UCSD-AML1 (cell line): ENCODE results near the gene RTKN2.

Experiments used
- DNase-seq: peaks from one replicate; lab custom pipeline; 2025; ENCODE audit not compliant: unreplicated experiment; lab: John Stamatoyannopoulos, UW

Gene RTKN2

DNA sequence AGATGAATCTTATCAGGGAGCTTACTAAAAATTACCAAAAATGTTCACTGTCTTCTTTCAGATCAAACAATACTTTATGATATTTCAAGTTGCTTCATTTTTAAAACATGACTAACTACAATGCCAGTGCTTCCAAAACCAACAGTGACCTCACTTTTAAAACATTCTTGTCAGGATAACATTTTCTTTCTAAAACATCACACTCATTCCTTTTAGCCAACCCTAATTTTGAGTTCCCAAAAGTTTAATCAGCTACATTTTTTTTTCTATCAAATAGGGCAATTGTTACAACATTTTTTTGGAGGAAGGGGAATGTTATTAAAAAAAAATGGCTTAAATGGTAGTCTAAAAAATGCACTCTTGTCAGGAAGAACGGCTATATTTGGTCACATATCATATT is 37.3 kb downstream of the RTKN2 start:
- DNase-seq, result no peak

DNA sequence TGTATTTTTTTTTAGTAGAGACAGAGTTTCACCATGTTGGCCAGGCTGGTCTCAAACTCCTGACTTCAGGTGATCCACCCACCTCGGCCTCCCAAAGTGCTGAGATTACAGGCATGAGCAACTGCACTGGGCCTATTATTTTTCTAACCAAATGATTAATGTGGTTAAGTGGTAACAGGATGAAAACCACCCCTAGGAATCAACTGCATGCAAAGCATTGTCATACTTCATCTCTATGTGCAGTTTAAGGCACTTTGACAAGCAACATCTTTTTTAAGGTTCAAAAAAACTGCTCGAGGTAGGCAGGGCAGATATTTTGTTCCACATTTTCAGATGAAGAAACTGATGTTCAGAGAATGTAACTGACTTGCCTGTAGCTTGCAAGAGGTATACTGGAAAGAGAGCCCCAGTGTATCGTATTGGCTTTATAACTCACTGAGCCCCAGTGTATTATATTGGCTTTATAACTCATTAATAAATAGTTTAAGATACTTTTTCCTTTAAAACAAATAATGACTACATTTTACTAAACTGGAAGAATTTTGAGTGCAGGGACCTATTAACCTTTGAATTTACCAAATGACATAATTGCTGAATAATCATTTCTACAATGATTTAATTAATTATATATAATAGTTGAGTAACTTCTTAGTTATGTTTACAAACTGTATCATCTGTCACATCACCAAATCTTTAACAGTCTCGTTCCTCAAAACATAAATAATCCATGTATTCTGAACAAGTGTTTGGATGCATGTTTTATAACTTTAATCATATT is 38.1 kb downstream of the RTKN2 start:
- no peak for DNase-seq

DNA sequence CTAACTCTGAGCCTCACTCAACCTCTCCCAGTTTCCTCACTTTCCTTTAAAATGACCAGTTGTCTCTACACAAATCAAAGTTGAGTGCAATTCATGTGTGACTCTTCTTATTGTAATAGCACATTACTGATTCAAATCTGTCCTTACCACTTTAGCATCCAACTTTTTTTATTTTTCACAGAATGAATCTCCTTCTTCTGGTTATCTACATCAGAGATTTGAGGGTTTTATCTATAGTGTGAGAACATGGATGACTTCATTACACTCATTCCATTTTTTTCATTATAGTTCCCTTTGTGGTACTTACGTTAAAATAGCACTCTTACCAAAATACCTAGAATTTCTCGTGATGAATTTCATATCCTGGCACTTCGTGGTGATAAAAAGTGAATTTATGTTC is 43.3 kb downstream of the RTKN2 start:
- no peak for DNase-seq

DNA sequence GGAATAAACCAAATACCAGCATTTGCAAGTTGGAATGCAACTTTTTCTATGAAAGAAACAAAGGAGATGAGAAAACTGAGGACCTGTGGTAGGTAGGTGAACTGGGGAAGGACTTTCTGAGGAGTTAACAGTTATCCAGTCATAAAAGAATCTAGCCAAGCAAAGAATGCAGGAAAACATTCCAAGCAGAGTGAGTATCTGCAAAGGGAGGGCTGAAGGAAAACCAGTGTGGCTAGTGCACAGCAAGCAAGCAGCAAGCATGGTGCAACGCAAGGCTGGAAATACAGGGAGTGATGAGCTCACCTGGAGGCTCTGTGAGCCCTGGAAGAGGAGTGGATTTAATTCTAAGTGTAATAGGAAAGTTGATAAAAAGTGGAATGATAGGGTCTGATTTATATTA is 44.0 kb downstream of the RTKN2 start:
- DNase-seq, result no peak

DNA sequence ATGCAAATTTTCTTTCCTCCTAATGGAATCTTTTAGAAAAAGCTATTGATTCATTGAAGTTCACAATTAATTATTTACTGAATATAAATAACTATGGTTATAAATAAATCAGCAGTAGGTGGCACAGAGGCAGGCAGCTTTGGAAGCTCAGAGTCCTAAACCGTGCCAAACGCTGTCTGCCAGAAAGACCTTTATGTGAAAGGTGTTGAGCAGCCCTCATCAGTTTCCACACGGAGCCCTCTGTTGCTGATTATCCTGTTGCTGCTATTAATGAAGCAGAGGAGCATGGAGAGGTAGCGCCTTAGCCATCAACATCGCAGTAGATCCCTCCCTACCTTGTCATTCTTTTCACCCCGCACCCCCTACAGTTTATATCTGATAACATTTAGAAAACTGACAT is 51.0 kb downstream of the RTKN2 start:
- DNase-seq, result no peak

DNA sequence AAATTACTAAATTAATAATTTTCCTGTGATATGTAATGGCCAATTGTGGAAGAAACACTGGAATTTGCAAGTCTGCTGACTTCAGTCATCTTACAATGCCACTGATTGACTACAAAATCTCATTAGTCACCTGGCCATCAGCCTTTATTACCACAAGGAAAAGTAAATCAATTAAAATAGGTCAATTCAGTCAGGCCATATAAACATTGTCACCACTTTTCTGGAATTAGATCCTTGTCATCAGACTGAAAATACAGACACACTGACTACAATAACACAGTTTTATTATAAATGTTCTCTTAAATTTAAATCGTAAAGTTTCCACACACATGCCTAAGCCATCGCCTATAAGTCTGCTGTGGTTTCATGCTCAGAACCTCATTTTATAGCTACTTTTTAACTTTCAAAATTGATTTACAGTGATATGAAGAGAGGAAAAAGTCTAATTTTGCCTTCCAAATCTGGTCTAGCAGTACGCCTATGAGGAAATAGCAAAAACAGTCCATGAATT is 54.2 kb downstream of the RTKN2 start:
- DNase-seq, result no peak

DNA sequence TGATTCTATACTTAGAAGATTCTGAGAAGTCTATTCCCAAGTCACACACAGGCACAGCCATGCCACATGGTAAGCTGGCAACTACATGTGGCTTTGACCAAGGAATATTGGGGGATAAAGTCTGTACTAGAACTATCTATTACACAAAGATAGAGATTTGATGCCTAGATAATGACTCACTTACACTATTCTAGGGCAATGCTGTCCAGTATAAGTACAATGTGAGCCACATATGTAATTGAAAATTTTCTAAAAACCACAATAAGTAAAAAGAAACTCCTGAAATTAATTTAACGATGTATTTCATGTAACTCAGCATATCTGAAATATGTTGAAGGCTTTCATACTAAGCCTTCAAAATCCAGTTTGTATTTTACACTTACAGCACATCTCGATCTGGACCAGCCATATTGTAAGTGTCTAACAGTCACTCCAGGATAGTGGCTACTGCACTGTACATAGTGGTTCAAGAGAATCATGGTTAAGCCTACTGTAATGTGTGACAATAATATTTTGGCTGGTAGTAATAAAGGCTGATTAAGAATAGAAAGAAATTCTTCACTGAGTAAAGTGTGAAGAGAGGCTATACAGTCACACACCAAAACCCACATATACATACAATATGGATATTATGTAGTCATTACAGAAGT is 62.8 kb downstream of the RTKN2 start:
- DNase-seq, result no peak

DNA sequence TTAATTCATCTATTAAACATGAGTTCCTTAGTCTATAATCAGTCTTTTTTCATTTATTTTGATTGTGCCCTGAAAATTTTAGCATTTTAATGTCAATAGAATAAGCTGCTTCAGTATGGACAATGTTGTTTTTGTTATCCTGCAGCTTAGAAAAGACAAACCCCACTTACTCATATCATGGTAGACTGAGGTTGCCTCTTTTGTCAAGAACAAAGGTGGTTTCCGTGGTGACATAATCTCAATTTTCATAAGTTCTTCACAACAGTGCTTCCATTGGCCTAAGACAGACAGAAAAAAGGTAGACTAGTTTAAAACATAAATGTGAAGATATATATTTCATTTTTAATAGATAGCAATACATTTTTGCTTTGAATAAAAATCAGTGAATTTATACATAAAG is 69.1 kb downstream of the RTKN2 start:
- DNase-seq, result no peak

DNA sequence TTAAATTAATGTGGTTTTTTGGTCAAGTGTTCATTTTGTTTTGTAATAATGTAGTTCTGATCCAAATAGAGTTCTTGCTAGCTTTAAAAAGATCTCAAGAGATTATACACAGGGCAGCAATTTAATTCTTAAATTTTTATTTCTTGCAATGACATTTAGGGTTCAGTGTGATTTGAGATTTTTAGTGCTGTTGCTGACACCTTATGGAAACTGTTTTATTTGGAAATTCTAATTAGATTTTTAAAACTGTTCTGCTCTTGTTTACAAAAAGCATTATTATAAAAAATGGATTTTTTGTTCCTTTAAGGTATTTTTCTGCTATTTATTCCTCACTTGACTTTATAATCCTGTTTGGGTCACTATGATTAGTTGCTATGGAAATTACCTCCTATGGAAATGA is 72.1 kb downstream of the RTKN2 start:
- DNase-seq, result no peak

DNA sequence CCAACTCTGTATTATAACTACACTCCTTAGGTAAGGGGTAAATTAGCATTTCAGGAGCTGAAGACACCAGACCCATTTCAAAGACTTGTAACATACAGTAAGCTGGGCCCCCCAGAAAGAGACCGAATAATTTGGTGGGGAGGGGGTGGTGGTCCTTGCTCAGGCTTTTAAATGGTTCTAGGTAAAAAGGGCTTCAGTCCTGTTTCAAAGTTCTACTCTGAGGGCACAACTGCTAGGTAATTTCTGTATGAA is 73.0 kb downstream of the RTKN2 start:
- DNase-seq, result no peak

DNA sequence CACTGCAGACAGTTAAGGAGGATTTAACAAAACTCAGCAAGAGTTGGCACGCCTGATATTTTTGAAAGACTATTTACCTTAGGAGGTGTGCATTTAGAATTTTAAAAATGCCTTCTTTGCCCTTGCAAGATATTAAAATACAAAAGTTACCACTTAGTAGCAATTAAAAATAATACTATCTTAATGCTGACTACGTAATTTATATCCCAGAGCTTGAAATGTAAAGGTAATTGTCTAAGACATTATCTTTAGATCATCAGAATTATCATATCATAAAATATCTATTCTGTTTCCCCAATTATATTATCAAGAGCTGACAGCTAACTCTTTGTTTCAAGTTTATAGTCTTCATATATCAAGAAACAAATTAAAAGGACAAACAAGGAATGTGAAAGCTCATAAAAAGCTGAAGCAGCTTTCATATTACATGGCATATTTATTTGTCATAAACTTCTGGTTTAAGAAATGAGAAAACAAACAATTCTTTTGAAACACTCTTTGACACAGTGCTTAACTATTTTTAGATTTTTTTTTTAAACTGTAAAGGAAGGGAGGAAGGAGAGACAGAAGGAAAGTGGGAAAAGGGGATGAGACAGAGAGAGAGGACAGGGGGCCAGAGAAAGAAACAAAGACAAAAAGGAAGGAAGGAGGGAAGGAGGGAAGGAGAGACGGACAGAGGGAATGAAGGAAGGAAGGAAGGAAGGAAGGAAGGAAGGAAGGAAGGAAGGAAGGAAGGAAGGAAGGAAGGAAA is 73.5 kb downstream of the RTKN2 start:
- DNase-seq, result no peak

DNA sequence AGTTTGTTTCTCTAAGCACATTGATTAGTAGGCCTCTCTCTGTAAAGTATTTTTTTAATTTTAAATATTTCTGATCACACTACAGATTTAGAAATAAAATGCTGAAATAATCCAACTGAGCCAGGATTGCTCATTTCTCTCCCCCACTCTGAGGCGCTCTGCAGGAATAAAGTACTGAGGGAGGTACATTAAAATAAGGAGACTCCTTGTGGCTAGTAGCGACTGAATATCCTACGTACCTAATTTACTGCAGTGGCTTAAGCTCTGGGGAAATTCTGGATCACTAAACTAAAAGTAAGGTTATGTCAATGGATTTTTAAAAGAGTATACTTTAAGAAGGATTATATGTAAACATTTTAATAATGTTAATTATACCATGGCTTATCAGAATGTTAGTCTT is 75.2 kb downstream of the RTKN2 start:
- DNase-seq, result no peak

DNA sequence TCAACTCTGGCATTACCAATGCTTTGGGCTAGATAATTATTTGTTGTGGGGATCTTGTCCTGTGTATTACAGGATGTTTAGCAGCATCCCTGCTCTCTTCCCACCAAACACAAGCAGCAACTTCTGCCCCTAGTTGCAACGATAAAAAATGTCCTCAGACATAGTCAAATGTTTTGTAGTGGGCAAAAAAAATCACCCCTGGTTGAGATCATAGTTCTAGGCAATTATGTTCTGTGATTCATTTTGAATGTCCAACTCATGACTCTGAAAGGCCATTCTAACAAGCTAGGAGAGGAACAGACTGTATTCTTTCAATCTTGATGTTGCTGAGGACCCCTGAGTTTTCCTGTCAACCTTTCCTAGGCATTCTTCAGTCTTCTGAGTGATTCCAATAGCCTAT is 79.5 kb downstream of the RTKN2 start:
- no peak for DNase-seq

DNA sequence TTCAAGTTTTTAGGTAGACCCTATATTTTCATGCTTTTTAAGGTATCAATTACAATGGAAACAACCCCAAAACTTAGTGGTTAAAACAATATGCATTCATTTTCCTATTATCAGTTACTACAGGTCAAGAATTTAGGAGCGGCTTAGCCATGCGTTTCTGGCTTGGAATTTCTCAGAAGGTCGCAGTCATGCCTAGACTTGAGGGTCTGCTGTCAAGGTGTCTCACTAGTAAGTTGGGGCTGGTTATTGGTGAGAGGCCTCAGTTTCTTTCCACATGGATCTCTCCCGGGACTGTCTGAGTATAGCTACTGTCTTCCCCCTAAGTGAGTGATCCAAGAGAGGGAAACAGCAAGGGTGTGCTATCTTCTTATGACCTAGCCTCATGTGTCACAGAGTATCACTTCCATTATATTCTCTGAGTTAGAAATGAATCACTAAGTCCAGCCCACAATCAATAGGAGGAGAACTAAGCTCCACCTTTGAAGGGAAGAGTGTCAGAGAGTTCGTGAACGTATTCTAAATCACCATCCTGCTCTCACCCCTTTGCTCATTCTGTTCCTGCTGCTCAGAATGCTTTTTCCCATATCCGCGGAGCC is 80.5 kb downstream of the RTKN2 start:
- DNase-seq, result no peak

DNA sequence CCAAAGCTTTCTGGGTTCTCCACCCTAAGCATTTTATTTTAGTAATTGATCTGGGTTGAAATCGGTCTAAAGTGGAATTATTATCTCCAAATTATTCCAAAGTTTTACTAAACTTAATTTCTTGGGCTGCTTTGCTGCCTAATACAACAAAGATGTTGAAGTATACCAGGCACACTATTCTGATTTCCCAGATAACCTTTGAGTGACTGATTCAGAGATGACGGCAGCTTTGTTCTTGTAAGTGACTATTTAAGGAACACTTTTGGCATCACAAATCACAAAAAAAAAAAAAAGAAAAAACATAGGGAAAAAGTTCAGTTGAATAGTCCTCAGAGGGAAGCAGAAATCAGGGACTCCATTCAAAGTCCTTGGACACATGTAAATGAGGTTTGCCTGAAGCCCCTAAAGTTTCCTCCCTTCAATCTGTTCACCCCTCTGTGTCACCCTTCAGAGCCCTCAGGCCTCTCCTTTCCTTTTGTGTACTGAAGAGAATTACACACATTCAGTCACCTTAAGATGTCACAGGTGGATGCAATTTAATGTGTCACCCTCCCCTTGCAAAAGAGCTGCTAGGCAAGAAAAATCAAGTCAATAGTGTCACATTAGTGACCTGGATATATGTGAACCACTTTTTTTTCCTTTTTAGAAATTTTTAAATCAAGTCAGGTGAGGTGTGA is 81.5 kb downstream of the RTKN2 start:
- DNase-seq, result no peak

DNA sequence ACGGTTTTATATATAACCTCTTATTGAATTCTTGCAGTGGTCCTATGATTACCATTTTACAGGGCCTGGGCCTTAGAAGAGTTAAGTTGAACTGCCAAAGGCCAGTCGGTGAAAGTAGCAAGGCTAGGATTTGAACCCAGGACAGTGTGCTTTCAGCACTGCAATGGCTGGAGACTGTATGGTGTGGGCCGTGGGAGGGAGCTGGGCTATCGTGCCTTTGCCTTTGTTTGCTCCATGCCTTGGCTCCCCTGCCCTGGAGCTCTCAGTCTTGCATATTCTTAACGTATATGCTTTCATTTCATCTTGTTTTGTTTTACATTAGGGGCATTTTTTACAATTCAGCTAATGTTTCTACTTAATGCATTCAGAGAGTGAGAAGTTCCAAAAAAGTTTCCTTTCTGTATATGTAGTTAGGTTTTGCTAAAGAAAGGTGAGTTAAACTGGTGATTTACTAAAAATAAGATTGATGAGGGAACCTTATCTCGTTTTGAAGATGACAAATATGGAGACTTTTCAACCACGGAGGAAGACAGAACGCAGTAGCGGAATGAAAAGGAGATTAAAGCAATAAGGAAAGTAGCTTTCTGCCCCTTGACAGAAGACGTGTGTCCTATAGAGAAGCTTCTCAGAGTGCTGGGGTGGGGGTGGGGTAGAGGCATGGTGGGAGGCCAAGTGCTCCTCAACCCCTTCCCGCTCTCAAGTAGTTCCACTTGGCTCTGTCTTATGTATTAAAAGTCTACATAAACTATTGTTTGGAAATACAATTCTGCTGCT is 82.5 kb downstream of the RTKN2 start:
- DNase-seq, result no peak

DNA sequence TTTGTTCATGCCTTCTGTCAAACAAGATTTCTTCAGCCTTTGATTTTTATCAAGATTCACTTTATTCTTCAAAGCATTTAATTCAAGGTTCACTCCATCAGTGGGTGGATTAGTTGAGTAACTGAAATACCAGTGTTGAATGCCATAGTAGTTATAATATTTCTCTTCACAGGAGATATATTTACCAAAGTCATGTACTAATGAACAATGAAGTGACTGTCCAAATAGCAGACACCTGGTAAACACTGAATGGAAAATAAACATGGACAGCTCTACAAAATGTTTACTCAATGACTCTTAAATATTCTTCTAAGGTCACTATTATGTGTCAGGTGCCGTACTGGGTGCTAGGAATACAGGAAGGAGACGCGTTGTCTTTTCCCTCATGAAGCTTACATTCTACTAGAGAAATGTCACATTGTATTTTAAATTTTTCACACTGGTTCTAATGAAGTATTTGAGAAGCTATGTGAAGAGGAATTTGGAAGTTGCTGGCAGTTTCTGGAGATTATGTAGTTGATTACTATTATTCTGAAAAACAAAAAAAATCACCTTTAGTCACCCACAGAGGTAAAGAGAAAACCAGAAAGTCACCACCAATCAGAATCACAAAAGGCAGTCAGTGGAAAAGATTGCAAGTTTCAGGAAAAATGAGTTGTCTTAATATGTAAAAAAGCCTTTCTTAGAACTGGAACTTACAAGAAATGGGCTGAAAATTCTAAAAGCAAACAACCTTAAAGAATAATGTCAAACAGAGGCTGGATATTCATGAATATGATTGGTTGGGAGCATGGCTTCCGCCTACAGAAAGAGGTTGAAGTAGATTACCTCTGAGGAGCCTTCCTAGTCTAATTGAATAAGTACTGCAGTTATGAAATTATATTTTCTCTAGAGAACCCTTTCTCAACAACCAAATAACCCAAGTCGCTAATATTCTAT is 84.5 kb downstream of the RTKN2 start:
- DNase-seq, result no peak

DNA sequence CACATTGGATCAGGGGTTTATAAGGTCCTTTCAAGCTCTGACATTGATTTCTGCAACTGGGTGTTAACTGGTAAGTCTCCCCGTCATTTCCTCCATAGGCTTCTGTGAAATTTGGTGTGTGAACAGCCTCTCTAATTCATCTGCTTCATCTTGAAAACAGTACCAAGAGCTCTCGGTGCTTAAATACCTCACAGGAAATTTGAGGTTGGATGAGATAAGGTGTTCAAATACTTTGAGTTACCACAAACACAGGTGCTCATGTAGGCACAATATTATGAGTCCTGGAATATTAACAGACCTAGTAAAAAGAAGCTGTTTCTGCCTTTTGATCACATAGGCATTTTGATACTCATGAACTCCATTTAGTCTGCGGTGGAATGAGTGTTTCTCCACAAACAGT is 85.2 kb downstream of the RTKN2 start:
- no peak for DNase-seq

DNA sequence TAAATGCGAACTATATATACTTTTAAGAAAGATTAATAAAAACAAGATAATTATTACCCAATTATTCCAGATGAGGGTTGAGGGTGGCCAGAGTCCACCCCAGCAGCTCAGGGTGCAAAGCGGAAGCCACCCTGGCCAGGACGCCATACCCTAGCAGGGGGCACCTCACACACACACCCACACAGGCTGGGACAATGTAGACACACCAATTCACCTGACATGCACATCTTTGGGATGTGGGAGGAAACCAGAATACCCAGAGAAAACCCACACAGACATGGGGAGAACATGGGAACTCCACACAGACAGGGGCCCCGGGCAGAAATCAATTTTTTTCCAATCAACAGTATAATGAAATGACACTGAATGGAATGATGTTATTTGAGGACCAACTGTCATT is 86.0 kb downstream of the RTKN2 start:
- DNase-seq, result no peak

DNA sequence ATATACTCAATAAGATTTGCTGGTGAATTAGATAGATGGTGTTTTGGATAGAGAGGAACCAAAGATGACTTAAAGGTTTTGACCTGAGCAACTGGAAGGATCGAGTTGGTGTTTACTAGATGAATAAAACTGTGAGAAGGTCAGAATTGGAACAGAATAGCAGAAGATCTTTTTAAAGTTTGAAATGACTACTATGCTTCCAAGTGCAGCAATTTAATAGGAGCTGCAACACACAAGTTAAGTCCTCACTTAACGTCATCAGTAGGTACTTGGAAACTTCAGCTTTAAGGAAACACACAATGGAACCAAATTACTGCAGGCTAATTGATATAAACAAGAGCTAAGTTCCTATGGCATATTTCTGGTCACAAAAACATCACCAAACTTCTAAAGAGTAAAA is 86.5 kb downstream of the RTKN2 start:
- no peak for DNase-seq
